OCI-LY7 (cell line): ENCODE data around the gene ZNF467. TPM values are rescaled to one million over a fixed set of nuclear protein-coding genes. Genes with fewer than 3 reads are reported as not detected.

Source experiments
- BruUV-seq: library from RNA; stranded (reverse); fragments of 400-500 nt; replicated peaks from 2 replicates; lab custom pipeline; 2021; lab: Mats Ljungman, UMichigan
- CTCF ChIA-PET: fragments of 300-600 bp; sonication (Branson Sonifier 250); formaldehyde crosslinking; loops from one replicate; lab custom pipeline; 2022; ENCODE audit warnings: antibody characterized with exemption; ENCODE audit not compliant: unreplicated experiment; lab: Charles Lee
- POLR2A ChIA-PET: fragments of 300-600 bp; sonication (Branson Sonifier 250); formaldehyde crosslinking; loops from one replicate; lab custom pipeline; 2022; ENCODE audit warnings: antibody characterized with exemption; lab: Charles Lee
- DNase-seq: peaks from one replicate; pipeline ENCODE4 v3.0.0-alpha.2; 2015; ENCODE audit warnings: low spot score
- H2AFZ ChIP-seq: fragments of 200-600 bp; sonication (generic), shearing (Covaris generic); 2 replicates; pipeline ENCODE4 v1.6.1; 2014; ENCODE audit warnings: mild to moderate bottlenecking, antibody characterized with exemption, low read length, moderate library complexity
- H3K27ac ChIP-seq: fragments of 200-600 bp; sonication (generic); 2 replicates; pipeline ENCODE4 v1.5.1; 2014; ENCODE audit warnings: mixed run types, low read depth, mild to moderate bottlenecking, moderate library complexity, low read length, inconsistent platforms; ENCODE audit not compliant: poor library complexity, severe bottlenecking
- H3K36me3 ChIP-seq: fragments of 200-600 bp; sonication (generic); 2 replicates; pipeline ENCODE4 v1.6.1; 2014; ENCODE audit warnings: mild to moderate bottlenecking, antibody characterized with exemption, low read length, moderate library complexity, mixed read lengths; ENCODE audit not compliant: insufficient read depth
- H3K4me1 ChIP-seq: fragments of 200-600 bp; sonication (generic); 2 replicates; pipeline ENCODE4 v1.5.1; 2014; ENCODE audit warnings: mild to moderate bottlenecking, low read length; ENCODE audit not compliant: insufficient read depth, poor library complexity, severe bottlenecking
- H3K4me2 ChIP-seq: fragments of 200-600 bp; sonication (generic); 2 replicates; pipeline ENCODE4 v1.6.1; 2014; ENCODE audit warnings: mild to moderate bottlenecking, low read length
- H3K4me3 ChIP-seq: fragments of 200-600 bp; sonication (generic); 2 replicates; pipeline ENCODE4 v1.5.1; 2014; ENCODE audit warnings: mild to moderate bottlenecking, low read depth, low read length; ENCODE audit not compliant: poor library complexity, severe bottlenecking
- H3K79me2 ChIP-seq: fragments of 200-600 bp; sonication (generic); 2 replicates; pipeline ENCODE4 v1.6.1; 2016; ENCODE audit warnings: low read depth, mild to moderate bottlenecking, low read length, moderate library complexity, mixed read lengths; ENCODE audit not compliant: insufficient read depth
- H3K9me2 ChIP-seq: fragments of 200-600 bp; sonication (generic); 2 replicates; pipeline ENCODE4 v1.6.1; 2016; ENCODE audit warnings: mild to moderate bottlenecking, low read length, mixed read lengths; ENCODE audit not compliant: insufficient read depth
- H3K9me3 ChIP-seq: fragments of 200-600 bp; sonication (generic); 2 replicates; pipeline ENCODE4 v1.6.1; 2014; ENCODE audit warnings: mild to moderate bottlenecking, mixed run types, low read length, mixed read lengths
- H4K20me1 ChIP-seq: fragments of 200-600 bp; sonication (generic); 2 replicates; pipeline ENCODE4 v1.6.1; 2014; ENCODE audit warnings: mild to moderate bottlenecking, antibody characterized with exemption, low read length, moderate library complexity, mixed read lengths; ENCODE audit not compliant: insufficient read depth
- CTCF ChIP-seq: fragments of 200-600 bp; sonication (generic); conservative IDR thresholded peaks from 2 replicates; pipeline ENCODE4 v1.5.1; 2014; ENCODE audit warnings: mild to moderate bottlenecking, antibody characterized with exemption, low read length, moderate library complexity, mixed read lengths
- EZH2phosphoT487 ChIP-seq: fragments of 200-600 bp; sonication (generic); IDR thresholded peaks from 2 replicates; pipeline ENCODE4 v1.6.1; 2018; ENCODE audit warnings: low read depth, borderline replicate concordance, mild to moderate bottlenecking, mixed run types, antibody characterized with exemption, low read length, moderate library complexity, mixed read lengths
- intact Hi-C: fragments of 100-400 bp; cut with micrococcal nuclease; formaldehyde crosslinking; loops from one replicate; pipeline ENCODE4 v1.10.0; 2022; ENCODE audit not compliant: unreplicated experiment
- total RNA-seq, 2 experiments: library from RNA; depleted of rRNA in 1 of 2; stranded (reverse); fragments of >200 nt in 1 of 2; shearing (Covaris generic) in 1 of 2; gene quantifications; 2 replicates each; pipeline ENCODE4 v1.2.3, GENCODE V29; 2014 to 2022

Gene ZNF467
- total RNA-seq, 2 experiments from 2014 or later: 0.22 to 0.40 TPM

- CTCF ChIA-PET: no interaction called here
- intact Hi-C loops: no loop called here
- H3K4me3 ChIP-seq: no peak overlapping the region
- TF ChIP-seq CTCF: no peak
- TF ChIP-seq EZH2phosphoT487: no peak
- H2AFZ ChIP-seq: no peak overlapping the region
- no peaks in the 10 kb centered on the region for H3K79me2 ChIP-seq
- DNase-seq: no peak
- H3K4me2 ChIP-seq: no peak overlapping the region
- H3K9me3 ChIP-seq: no peaks in the 10 kb centered on the region
- no TSS peak for BruUV-seq
- H3K27ac ChIP-seq: no peak overlapping the region
- no peaks in the 10 kb centered on the region for H4K20me1 ChIP-seq
- POLR2A ChIA-PET: no interaction called here
- H3K4me1 ChIP-seq: no peaks in the 10 kb centered on the region
- peaks cover 27% of the 10 kb centered on the region; the same call in 1 of the 2 replicates for H3K36me3 ChIP-seq
- no peaks in the 10 kb centered on the region for H3K9me2 ChIP-seq
Observed at GRCh38 chr7:149724661-149725425, 48.5 kb downstream of the ZNF467 start.

- H3K9me2 ChIP-seq: no peaks in the 10 kb centered on the region
- DNase-seq: no peak
- H4K20me1 ChIP-seq: no peaks in the 10 kb centered on the region
- POLR2A ChIA-PET: no interaction called here
- no peaks in the 10 kb centered on the region for H3K79me2 ChIP-seq
- CTCF ChIA-PET: no interaction called here
- peaks cover 27% of the 10 kb centered on the region; the same call in 1 of the 2 replicates for H3K36me3 ChIP-seq
- no TSS peak for BruUV-seq
- H3K27ac ChIP-seq: no peak overlapping the region
- no peaks in the 10 kb centered on the region for H3K4me1 ChIP-seq
- no peak overlapping the region for H3K4me2 ChIP-seq
- H3K9me3 ChIP-seq: no peaks in the 10 kb centered on the region
- TF ChIP-seq EZH2phosphoT487 (no peak), CTCF (no peak)
- no peak overlapping the region for H2AFZ ChIP-seq
- no peak overlapping the region for H3K4me3 ChIP-seq
- intact Hi-C loops: no loop called here
Observed at GRCh38 chr7:149723795-149724495, 49.4 kb downstream of the ZNF467 start.
